Hepatocyte (in vitro differentiated cells): ENCODE data around the gene SIGLEC7. TPM values are rescaled to one million over a fixed set of nuclear protein-coding genes. Genes with fewer than 3 reads are reported as not detected.

Experiments used
- DNase-seq: peaks from one replicate; pipeline ENCODE4 v3.0.0-alpha.2; 2016; ENCODE audit warnings: low spot score
- H2AFZ ChIP-seq: fragments of 200-600 bp; sonication (generic); 2 replicates; pipeline ENCODE4 v1.6.0; 2016; ENCODE audit warnings: antibody characterized with exemption, mild to moderate bottlenecking
- H3K27ac ChIP-seq: fragments of 200-600 bp; sonication (generic); 2 replicates; pipeline ENCODE4 v1.5.1; 2016; ENCODE audit warnings: mild to moderate bottlenecking
- H3K27me3 ChIP-seq: fragments of 200-600 bp; sonication (generic); 2 replicates; pipeline ENCODE4 v1.6.1; 2016
- H3K36me3 ChIP-seq: fragments of 200-600 bp; sonication (generic); replicated peaks from 2 replicates; pipeline ENCODE4 v1.5.1; 2016; ENCODE audit warnings: low read depth; ENCODE audit not compliant: insufficient read depth
- H3K4me1 ChIP-seq: fragments of 200-600 bp; sonication (generic); 2 replicates; pipeline ENCODE4 v1.5.1; 2016; ENCODE audit warnings: mild to moderate bottlenecking, moderate library complexity; ENCODE audit not compliant: insufficient read depth
- H3K4me2 ChIP-seq: fragments of 200-600 bp; sonication (generic); 2 replicates; pipeline ENCODE4 v1.6.0; 2016
- H3K4me3 ChIP-seq: fragments of 200-600 bp; sonication (generic); 2 replicates; pipeline ENCODE4 v1.5.1; 2016; ENCODE audit warnings: mild to moderate bottlenecking
- H3K79me2 ChIP-seq: fragments of 200-600 bp; sonication (generic); 2 replicates; pipeline ENCODE4 v1.6.0; 2017; ENCODE audit warnings: mild to moderate bottlenecking
- H3K9me2 ChIP-seq: fragments of 200-600 bp; sonication (generic); replicated peaks from 2 replicates; pipeline ENCODE4 v1.6.0; 2017; ENCODE audit warnings: mild to moderate bottlenecking; ENCODE audit not compliant: insufficient read depth
- H3K9me3 ChIP-seq: fragments of 200-600 bp; sonication (generic); 2 replicates; pipeline ENCODE4 v1.5.1; 2016; ENCODE audit warnings: low read depth, mild to moderate bottlenecking
- H4K20me1 ChIP-seq: fragments of 200-600 bp; sonication (generic); 2 replicates; pipeline ENCODE4 v1.6.0; 2016; ENCODE audit warnings: mild to moderate bottlenecking; ENCODE audit not compliant: insufficient read depth, poor library complexity, severe bottlenecking
- EZH2 ChIP-seq: fragments of 200-600 bp; sonication (generic); IDR thresholded peaks from 2 replicates; pipeline ENCODE4 v1.6.1; 2016; ENCODE audit warnings: antibody characterized with exemption, mild to moderate bottlenecking, borderline replicate concordance
- EZH2phosphoT487 ChIP-seq: fragments of 200-600 bp; sonication (generic); IDR thresholded peaks from one replicate; pipeline ENCODE4 v1.6.1; 2018; ENCODE audit warnings: antibody characterized with exemption, mild to moderate bottlenecking, low read depth, moderate library complexity; ENCODE audit not compliant: unreplicated experiment, severe bottlenecking
- WGBS: methylation state at CpG from one replicate; pipeline ENCODE4 v1.1.6; 2016; ENCODE audit warnings: low lambda C conversion rate; ENCODE audit errors: missing lambda C conversion rate; 5-methylcytosine and 5-hydroxymethylcytosine counted together
- polyA plus RNA-seq: library from polyadenylated mRNA; unstranded; fragments of >200 nt; fragmentation: Nextera tagmentation; extraction: Ambion mirVana; gene quantifications from 2 replicates; pipeline ENCODE4 v1.2.1, GENCODE V29; 2016
- total RNA-seq: library from RNA; depleted of rRNA; stranded (reverse); fragments of >200 nt; gene quantifications from 2 replicates; pipeline ENCODE4 v1.2.3, GENCODE V29; 2014
- TF ChIP-seq, protein P1 (sequence below): fragments of 200-600 bp; sonication (generic); IDR thresholded peaks from 2 replicates; pipeline ENCODE4 v1.5.1; 2016; ENCODE audit warnings: antibody characterized with exemption, mild to moderate bottlenecking; ENCODE audit not compliant: poor library complexity

SIGLEC7 gene
- total and polyA plus RNA-seq, 2 experiments from 2014 or later, result 0.24 to 0.53 TPM

DNA sequence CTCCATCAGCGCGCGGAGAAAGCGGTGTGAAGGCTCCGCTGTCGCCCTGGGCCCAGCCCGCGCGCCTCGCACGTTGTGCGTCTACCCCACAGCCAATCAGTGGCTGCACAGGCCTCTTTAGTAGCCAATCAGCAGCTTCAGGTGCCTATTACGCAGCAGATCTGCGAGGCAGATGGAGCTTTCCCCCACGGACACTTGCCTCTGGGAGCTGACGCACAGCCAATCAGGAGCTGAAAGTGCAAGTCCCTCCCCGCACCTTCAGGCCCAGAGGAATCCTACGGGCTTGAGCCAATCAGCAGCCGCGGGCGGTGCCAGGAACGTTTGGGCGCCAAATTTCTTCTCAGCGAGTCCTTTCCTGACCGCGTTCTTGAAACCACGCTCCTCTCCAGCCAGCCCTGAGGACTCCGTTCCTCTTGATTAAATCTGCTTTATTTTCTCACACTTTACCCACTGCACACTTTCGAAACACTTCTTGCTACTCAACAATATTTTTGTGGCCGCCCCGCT is 39.9 kb downstream of the SIGLEC7 start:
- H3K4me2 ChIP-seq, result no peak overlapping the region
- WGBS, result 66% methylated on average over 31 of the region's 31 CpGs
- H3K27me3 ChIP-seq, result peaks cover 8% of the 10 kb centered on the region
- TF ChIP-seq EZH2phosphoT487 (no peak), EZH2 (no peak)
- TF ChIP-seq, protein P1, sequence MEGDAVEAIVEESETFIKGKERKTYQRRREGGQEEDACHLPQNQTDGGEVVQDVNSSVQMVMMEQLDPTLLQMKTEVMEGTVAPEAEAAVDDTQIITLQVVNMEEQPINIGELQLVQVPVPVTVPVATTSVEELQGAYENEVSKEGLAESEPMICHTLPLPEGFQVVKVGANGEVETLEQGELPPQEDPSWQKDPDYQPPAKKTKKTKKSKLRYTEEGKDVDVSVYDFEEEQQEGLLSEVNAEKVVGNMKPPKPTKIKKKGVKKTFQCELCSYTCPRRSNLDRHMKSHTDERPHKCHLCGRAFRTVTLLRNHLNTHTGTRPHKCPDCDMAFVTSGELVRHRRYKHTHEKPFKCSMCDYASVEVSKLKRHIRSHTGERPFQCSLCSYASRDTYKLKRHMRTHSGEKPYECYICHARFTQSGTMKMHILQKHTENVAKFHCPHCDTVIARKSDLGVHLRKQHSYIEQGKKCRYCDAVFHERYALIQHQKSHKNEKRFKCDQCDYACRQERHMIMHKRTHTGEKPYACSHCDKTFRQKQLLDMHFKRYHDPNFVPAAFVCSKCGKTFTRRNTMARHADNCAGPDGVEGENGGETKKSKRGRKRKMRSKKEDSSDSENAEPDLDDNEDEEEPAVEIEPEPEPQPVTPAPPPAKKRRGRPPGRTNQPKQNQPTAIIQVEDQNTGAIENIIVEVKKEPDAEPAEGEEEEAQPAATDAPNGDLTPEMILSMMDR, result no peak
- H4K20me1 ChIP-seq, result no peaks in the 10 kb centered on the region
- no peaks in the 10 kb centered on the region for H3K79me2 ChIP-seq
- no peaks in the 10 kb centered on the region for H3K4me1 ChIP-seq
- no peak overlapping the region for H2AFZ ChIP-seq
- H3K9me2 ChIP-seq, result no peaks in the 10 kb centered on the region
- no peak overlapping the region for H3K27ac ChIP-seq
- H3K9me3 ChIP-seq, result no peaks in the 10 kb centered on the region
- no peak overlapping the region for H3K4me3 ChIP-seq
- no peak for DNase-seq
- no peaks in the 10 kb centered on the region for H3K36me3 ChIP-seq

DNA sequence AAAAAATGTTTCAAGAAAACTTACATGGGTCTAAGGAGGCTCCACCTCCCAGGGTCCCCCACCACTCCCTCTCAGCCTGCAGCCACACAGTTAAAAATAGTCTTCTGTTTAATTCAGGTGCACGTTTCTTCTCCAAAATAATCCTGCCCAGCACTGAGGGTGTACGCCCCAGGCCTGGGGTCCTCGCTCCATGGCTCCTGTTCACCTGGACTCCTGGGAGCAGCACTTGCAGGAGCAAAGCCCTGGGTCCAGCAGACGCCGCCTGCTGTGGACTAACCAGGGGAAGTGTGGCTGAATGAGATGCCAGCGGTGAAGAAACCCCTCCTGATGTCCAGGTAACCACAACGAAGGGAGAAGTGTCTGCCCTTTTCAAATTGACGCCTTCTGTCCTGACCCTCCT is 41.5 kb downstream of the SIGLEC7 start:
- H3K36me3 ChIP-seq, result no peaks in the 10 kb centered on the region
- H3K79me2 ChIP-seq, result no peaks in the 10 kb centered on the region
- no peak overlapping the region for H3K4me3 ChIP-seq
- no peaks in the 10 kb centered on the region for H4K20me1 ChIP-seq
- no peak overlapping the region for H3K4me2 ChIP-seq
- H3K9me3 ChIP-seq, result no peaks in the 10 kb centered on the region
- H3K27me3 ChIP-seq, result peaks cover 8% of the 10 kb centered on the region
- no peak for TF ChIP-seq EZH2
- no peak for TF ChIP-seq EZH2phosphoT487
- TF ChIP-seq, protein P1, result no peak
- H3K27ac ChIP-seq, result no peak overlapping the region
- no peak for DNase-seq
- H2AFZ ChIP-seq, result no peak overlapping the region
- no peaks in the 10 kb centered on the region for H3K9me2 ChIP-seq
- 83% methylated on average over 8 of the region's 8 CpGs for whole genome bisulfite sequencing
- no peaks in the 10 kb centered on the region for H3K4me1 ChIP-seq

DNA sequence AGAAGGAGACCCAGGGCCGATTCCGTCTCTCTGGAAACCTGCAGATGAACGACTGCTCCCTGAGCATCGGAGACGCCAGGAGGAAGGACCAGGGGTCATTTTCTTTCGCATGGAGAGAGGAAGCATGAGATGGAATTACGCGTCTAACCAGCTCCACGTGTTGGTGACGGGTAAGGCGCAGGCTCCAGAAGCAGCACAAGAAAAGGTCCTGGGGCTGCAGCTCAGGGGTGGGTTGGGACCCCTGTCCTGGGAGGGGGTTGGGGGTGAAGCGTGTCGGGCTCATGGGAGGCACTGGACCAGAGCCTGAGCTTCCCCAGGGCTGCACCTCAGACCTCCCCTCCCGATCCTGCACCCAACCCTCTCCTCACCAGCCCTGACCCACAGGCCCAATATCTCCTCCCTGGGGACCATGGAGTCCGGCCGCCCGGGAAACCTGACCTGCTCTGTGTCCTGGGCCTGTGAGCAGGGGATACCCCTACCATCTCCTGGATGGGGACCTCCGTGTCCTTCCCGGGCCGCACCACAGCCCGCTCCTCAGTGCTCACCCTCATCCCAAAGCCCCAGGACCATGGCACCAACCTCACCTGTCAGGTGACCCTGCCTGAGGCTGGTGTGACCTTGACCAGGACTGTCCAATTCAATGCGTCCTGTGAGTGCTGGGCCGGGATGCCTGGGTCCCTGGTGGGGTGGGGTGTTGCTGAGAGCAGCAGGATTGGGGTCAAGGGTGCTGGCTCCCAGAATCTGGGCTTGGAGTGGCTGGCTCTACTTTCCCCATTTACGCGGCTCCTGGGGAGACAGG is 43.2 kb downstream of the SIGLEC7 start:
- TF ChIP-seq EZH2phosphoT487 (no peak), EZH2 (no peak)
- TF ChIP-seq, protein P1, result no peak
- H3K9me3 ChIP-seq, result no peaks in the 10 kb centered on the region
- no peaks in the 10 kb centered on the region for H3K9me2 ChIP-seq
- no peak overlapping the region for H3K4me3 ChIP-seq
- WGBS, result 91% methylated on average over 21 of the region's 25 CpGs
- no peak overlapping the region for H3K27ac ChIP-seq
- H3K79me2 ChIP-seq, result no peaks in the 10 kb centered on the region
- no peaks in the 10 kb centered on the region for H4K20me1 ChIP-seq
- H3K36me3 ChIP-seq, result no peaks in the 10 kb centered on the region
- no peak for DNase-seq
- H3K4me1 ChIP-seq, result no peaks in the 10 kb centered on the region
- peaks cover 8% of the 10 kb centered on the region for H3K27me3 ChIP-seq
- H3K4me2 ChIP-seq, result no peak overlapping the region
- no peak overlapping the region for H2AFZ ChIP-seq
